Lower lobe of right lung (tissue), 2 donors: Measurements from ENCODE around the gene PIAS3. TPM values are rescaled to one million over a fixed set of nuclear protein-coding genes. Genes with fewer than 3 reads are reported as not detected.

Source experiments
- ATAC-seq, 2 donors: fragments of 200-7000 bp; cut with Tn5 transposase; one replicate each; pipeline ENCODE4 v1.9.1; 2020 to 2022; ENCODE audit warnings: mild to moderate bottlenecking in 2 of 2, moderate library complexity in 2 of 2
- DNase-seq: peaks from one replicate; pipeline ENCODE4 v3.0.0-alpha.2; 2020
- H3K27ac ChIP-seq: fragments of 200-600 bp; one replicate; pipeline ENCODE4 v1.8.0; 2022
- H3K27me3 ChIP-seq: fragments of 200-600 bp; one replicate; pipeline ENCODE4 v1.8.0; 2022; ENCODE audit warnings: low read depth
- H3K36me3 ChIP-seq: fragments of 200-600 bp; one replicate; pipeline ENCODE4 v1.8.0; 2022; ENCODE audit warnings: mild to moderate bottlenecking
- H3K4me1 ChIP-seq: fragments of 200-600 bp; one replicate; pipeline ENCODE4 v1.8.0; 2022
- H3K4me3 ChIP-seq: fragments of 200-600 bp; one replicate; pipeline ENCODE4 v1.8.0; 2022; ENCODE audit warnings: mild to moderate bottlenecking
- H3K9me3 ChIP-seq: fragments of 200-600 bp; one replicate; pipeline ENCODE4 v1.8.0; 2022
- intact Hi-C: fragments of 100-400 bp; cut with DNase I; formaldehyde crosslinking; loops from one replicate; pipeline ENCODE4 v1.11.0; 2022
- total RNA-seq: library from RNA; stranded (reverse); fragmentation: NEBNext Ultra II Directional; extraction: Animal tissue kit (Norgen Biotek cat#: 25700); gene quantifications from one replicate; pipeline ENCODE4 v1.2.1, GENCODE V29; 2021
- TF ChIP-seq, protein P1 (sequence below): fragments of 200-600 bp; IDR thresholded peaks from one replicate; pipeline ENCODE4 v1.8.0; 2022; ENCODE audit warnings: antibody characterized with exemption, mild to moderate bottlenecking
- donor health status: DM: no; HTN: yes; CAD: no; lungs with severe emphysema.

PIAS3 gene
- total RNA-seq, 1 donor from 2014 or later = 27.7 TPM

DNA sequence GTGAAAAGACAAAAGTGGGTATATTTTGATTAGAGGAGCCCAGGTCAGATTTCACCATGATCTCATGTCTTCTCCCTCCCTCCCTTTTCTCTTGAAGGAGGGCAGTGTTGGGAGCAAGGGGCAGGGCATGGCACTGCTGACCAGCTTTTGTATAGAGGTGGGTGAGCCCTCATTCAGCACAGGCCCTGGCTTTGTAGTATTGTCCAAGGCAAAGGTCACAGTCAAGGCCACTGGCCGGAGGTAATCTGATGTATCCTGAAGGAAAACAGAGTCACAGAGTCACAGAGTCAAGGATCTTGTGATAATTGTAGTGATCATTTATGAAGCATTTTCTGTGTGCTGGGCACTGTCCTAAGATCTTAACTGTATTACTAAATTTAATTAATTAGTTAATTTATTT is 39.1 kb upstream of the PIAS3 start:
- no peak overlapping the region for H3K4me3 ChIP-seq
- peaks cover 2% of the 10 kb centered on the region for H3K4me1 ChIP-seq
- TF ChIP-seq, protein P1, sequence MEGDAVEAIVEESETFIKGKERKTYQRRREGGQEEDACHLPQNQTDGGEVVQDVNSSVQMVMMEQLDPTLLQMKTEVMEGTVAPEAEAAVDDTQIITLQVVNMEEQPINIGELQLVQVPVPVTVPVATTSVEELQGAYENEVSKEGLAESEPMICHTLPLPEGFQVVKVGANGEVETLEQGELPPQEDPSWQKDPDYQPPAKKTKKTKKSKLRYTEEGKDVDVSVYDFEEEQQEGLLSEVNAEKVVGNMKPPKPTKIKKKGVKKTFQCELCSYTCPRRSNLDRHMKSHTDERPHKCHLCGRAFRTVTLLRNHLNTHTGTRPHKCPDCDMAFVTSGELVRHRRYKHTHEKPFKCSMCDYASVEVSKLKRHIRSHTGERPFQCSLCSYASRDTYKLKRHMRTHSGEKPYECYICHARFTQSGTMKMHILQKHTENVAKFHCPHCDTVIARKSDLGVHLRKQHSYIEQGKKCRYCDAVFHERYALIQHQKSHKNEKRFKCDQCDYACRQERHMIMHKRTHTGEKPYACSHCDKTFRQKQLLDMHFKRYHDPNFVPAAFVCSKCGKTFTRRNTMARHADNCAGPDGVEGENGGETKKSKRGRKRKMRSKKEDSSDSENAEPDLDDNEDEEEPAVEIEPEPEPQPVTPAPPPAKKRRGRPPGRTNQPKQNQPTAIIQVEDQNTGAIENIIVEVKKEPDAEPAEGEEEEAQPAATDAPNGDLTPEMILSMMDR = no peak
- intact Hi-C loops = no loop called here
- H3K9me3 ChIP-seq = no peaks in the 10 kb centered on the region
- H3K27me3 ChIP-seq = no peaks in the 10 kb centered on the region
- H3K36me3 ChIP-seq = no peaks in the 10 kb centered on the region
- ATAC-seq = no peak
- H3K27ac ChIP-seq = no peak overlapping the region
- no peak for DNase-seq

DNA sequence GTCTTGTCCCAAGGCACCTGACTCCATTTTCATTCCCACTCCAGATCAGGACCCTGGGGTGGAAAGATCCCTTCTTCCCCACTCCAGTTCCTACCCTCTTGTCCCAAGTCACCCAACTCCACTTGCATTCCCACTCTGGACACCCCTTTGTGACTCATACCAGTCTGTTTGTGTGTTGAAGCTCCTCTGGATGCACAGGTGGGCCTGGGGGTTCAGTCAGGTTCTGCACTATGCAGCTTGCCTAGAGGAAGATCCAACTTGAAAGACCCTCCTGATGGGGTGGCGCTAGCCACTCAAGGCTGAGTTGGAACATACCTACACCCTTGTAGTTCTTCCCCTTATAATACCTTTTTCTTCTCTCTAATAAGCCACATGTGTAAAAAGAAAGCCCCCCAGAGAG is 36.6 kb upstream of the PIAS3 start:
- intact Hi-C loops = no loop called here
- Histone ChIP-seq H3K27ac (no peak overlapping the region), H3K27me3 (no peaks in the 10 kb centered on the region), H3K36me3 (no peaks in the 10 kb centered on the region), H3K9me3 (no peaks in the 10 kb centered on the region), H3K4me1 (peaks cover 27% of the 10 kb centered on the region), H3K4me3 (no peak overlapping the region)
- ATAC-seq (no peak), DNase-seq (no peak)
- TF ChIP-seq, protein P1 = no peak

DNA sequence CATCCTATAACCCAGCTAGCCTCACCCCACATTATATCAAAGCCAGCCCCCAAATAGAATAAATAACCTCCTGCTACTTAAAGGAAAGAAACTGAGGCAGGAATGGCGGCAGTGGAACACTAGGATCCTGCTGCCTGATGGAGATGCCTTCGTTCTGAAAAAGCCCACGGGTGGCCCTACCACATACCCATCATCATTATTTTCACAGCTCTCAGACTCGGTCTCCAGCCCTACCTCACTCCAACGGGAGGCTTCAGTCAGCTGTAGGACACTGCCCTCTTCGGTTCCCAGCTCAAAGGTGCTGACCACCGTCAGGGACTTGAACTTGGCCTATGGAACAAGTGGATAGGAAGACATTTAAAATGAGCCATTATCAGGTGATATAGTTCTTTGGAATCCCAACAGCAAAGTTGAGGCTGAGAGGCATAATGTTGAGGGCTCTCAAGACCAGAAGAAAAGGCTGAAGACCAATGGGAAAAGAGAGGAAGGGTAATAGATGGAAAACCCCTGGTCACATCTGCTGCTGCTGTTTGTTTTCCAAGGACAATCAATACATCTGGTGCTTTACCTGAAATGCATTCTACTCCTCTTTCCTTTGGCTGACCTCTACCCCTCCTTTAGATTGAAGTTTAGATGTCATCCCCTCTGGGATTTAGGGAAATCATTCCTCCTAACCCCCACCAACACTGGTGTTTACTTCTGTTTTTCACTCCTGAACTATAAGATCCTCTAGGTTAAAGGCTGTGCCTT is 34.6 kb upstream of the PIAS3 start:
- Histone ChIP-seq H3K9me3 (no peaks in the 10 kb centered on the region), H3K4me1 (peaks cover 34% of the 10 kb centered on the region), H3K36me3 (no peaks in the 10 kb centered on the region), H3K27ac (peak overlapping the region; percentile 88), H3K4me3 (no peak overlapping the region), H3K27me3 (no peaks in the 10 kb centered on the region)
- TF ChIP-seq, protein P1 = no peak
- intact Hi-C loops = no loop called here
- ATAC-seq = no peak
- no peak for DNase-seq

DNA sequence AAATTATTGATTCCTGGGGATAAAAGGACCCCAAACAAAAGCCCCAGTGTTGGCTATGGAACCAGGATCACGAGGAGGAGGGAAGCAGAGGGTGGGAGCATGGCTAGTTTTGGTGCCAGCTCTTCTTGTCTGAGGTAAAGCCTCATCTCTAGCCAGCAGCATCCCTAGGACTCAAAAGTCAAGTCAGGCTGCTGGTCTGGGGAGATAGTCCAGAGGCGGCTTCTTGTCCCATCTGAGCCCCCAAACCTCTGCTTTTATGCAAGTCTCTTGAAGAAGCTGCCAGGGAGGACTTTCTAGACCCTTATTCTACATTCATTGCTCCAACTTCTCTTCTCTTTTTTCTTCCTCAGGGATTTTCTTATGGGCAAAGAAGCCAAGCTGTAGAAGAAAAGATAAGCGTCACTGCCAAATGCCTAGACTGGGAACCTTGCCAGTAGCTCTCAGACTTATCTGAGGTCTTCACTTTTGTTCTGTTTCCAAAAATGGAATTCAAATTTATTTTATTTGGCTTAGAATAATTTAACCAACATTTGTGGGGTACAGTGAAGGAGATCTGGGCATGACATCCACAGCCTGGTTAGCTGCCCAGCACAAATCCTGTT is 33.7 kb upstream of the PIAS3 start:
- no peaks in the 10 kb centered on the region for H3K36me3 ChIP-seq
- H3K9me3 ChIP-seq = no peaks in the 10 kb centered on the region
- H3K27me3 ChIP-seq = no peaks in the 10 kb centered on the region
- peaks cover 34% of the 10 kb centered on the region for H3K4me1 ChIP-seq
- DNase-seq = no peak
- TF ChIP-seq, protein P1 = no peak
- peak overlapping the region; percentile 88 for H3K27ac ChIP-seq
- intact Hi-C loops = no loop called here
- peak in 1 of 2 donors; percentile 5 for ATAC-seq
- no peak overlapping the region for H3K4me3 ChIP-seq

DNA sequence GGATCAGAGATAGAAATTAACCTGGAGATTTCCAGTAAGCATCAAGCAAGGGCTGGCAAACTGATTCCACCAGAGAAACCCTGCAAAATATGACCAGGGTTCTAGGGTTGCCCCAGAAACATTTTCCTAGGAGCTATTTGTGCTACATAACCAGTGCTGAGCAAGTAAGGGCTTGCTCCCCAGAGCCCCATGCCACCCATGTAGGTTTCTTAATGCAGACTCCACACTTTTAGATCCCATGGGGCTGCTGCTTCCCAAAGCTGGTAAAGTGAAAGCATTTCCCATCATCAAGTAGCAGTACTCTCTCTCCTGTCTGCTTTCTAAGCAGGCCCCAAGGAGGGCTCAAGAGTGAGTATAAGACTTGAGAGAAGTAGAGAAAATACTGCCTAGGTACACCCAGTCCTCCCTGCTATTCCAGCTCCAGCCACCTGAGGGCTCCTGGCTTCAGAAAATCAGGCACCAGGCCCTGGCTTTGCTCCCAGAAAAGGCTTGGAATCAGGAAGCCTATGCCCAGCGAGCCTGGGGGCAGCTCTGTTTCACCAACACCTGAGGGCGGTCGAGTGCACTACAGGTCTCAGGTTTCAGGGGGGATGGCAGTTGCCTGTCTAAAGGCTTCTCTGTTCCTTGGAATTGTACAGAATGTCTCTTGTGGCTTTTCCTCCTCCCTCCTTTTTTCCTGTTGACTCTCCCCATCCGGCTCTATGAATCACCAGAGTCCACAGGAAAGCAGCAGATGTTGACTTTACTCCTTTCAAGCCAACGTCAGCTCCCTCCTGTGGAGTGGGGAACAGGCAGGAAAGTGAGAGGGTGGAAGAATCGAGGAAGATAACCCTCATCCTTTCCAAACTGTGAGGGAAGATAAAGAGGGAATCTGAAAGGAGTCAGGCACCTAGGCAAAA is 33.0 kb upstream of the PIAS3 start:
- Histone ChIP-seq H3K36me3 (no peaks in the 10 kb centered on the region), H3K27me3 (no peaks in the 10 kb centered on the region), H3K4me1 (peaks cover 34% of the 10 kb centered on the region), H3K9me3 (no peaks in the 10 kb centered on the region), H3K4me3 (peak overlapping the region; percentile 29), H3K27ac (peak overlapping the region; percentile 88)
- DNase-seq (peak; percentile 95), ATAC-seq (peak; percentile 95 to 96)
- intact Hi-C loops = no loop called here
- TF ChIP-seq, protein P1 = peak; percentile 94
